NCI-H1092 treated with DMSO at 0.1 percent for 48 hours (cell line): ENCODE measurements around the gene DENND6B.

Experiments used
- DNase-seq: peaks from one replicate; lab custom pipeline; 2025; lab: John Stamatoyannopoulos, UW

The DENND6B gene

GRCh38 chr22:50316114-50317065 is 10.4 kb downstream of the DENND6B start:
- no peak for DNase-seq

- DNase-seq = no peak
Observed at GRCh38 chr22:50315289-50316113, 11.3 kb downstream of the DENND6B start.

DNA sequence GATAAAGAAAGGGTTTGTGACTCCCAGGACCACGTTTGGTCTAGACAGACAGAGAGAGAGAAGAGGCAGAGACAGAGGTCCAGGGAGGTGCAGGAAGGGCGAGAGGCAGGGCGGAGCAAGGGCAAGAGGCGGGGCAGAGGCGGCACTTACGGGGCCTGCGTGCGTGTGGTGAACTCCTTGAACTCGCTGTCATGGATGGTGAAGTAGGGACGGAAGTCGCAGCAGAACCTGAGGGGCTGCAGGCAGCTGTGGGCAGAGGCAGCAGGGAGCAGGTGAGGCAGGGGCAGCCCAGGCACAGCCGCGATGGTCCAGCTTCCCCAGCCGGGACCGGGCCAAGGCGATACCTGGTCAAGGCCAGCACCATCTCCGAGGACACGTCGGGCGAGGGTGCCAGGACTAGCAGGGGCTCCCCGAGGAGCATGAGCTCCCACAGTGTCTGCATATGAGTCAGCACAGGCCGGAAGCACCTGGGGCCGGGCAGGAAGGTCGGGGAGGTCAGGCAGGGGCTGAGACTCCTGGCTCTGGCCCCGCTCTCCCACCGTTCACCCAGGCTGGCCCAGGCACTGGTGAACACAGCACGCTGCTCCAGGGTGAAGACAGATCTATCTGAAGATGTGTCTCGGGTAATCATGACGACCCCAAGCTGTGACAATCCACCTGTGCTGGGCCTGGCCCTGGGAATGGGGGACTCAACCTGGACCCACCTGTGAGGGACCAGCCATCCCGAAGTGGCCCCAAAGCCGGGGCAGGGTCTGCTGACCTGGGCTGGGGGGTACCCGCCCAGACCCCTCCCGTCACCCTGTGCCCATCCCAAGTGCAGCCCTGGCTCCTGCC is 12.1 kb downstream of the DENND6B start:
- DNase-seq = no peak

DNA sequence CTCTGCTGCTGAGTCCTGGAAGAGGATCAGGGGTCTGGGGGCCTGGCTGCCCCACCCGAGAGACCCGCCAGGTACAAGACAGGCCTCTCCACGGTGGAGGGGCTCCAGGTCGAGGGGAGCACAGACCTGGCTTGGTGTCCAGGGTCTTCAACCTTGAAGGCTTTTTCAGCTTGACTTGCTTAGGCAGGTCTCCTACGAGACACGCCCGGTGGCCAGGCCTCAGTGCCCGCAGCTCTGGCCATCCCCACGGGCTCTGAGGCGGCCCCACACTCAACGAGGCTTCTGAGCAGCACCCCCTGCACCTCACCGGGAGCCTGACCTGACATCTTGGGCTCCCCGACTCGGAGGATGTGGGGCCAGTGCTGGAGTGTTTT is 12.7 kb downstream of the DENND6B start:
- DNase-seq = no peak

DNA sequence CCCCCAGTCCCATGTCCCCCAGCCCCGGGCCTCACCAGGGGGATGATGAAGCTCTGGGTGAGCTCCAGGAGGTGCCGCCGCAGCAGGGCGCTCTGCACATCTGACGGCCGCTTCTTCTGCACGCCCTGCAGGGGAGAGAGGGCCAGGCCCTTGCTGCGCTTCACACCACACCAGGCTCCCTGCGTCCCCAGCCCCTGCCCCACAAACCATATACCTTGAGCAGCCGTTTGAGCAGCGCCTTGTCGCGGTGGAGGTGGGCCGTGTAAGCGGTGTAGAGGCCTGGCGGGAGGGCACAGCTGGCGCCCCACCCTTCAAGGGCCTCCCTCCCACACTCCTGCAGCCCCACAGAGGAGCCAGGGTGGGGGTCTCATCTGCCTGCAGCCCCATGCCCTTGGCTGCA is 13.2 kb downstream of the DENND6B start:
- no peak for DNase-seq

DNA sequence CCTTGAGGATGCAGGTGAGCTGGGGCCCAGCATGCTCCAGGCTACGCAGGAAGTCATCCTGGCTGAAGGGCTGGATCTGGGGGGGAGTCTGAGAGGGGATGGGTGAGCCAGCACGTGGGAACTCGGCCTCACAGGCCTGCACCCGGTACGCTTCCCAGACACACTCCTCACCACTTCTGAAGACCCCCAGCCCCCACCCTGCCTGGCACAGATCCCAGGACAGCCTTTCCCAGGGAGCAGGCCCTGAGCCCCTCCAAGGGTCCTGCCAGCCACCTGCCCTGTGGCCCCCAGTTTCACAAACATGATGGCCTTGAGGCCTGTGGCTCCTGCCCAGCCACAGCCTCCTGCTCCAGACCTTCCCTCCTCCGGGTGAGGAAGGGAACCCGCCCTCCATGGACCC is 13.8 kb downstream of the DENND6B start:
- no peak for DNase-seq

DNA sequence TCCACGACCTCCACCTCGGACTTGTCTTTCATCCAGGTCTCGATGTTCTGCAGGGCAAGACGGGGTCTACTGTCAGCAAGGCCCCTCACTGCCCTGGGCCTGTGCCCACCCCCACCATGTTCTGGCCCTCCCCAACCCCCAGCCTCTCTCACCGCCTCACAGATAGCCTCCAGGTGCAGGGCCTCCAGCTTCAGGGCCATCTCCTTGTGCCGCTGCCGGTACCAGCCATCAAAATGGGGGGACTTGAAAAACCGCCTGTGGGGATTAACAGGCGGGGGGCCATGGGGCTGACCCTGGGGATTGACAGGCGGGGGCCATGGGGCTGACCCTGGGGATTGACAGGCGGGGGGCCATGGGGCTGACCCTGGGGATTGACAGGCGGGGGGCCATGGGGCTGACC is 14.4 kb downstream of the DENND6B start:
- DNase-seq = no peak

- no peak for DNase-seq
Observed at GRCh38 chr22:50311606-50312351, 15.0 kb downstream of the DENND6B start.

DNA sequence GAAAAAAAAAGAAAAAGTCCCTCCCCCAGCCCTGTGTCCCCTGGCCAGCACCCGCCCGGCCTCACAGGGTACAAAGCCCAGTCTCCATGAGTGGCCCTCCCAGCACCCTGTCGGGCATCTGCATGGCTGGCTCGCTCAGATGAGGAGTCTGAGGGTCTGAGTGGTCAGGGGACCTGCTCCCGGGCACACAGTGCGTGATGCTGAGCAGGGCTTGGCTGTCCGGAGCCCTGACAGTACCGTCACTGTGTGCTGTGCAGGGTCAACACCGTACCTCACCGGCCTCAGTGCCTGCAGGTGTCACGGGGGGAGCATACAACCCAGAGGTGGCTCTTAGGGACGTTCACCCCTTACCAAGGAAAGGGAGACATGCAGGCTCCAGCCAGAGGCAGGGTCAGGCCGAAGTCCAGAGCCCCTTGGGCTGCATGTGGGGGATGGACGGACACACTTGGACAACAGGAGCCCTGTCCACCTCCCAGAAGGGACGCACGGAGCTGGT is 15.8 kb downstream of the DENND6B start:
- DNase-seq = no peak

DNA sequence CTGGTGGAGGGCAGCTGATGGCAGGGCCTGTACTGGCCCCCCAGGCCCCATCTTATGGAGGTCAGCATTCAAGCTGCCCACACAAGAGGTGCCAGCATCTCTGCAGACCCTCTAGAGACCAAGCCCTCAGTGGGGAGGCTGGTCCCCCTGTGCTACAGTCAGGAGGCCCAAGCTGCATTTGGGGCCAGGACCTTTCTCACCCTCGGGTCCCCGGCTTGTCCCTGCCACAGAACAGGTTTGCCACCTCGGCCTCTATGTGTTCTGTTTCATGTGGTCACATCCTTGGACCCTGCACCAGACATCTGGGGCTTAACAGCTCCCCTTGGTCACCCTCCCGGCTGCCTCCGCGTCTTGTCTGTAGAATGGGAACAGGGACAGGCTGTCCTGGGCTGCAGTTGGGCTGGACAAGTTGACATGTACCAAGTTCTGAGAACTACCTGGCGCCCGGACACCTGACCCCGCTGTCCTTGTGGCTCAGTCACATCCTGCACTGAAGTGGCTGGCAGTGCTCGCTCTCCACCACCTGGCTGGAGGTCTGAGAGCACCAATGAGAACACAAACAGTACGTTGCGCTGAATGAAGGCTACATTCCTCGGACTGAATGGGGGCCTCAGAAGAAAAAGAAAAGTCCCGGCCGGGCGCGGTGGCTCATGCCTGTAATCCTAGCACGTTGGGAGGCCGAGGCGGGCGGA is 16.6 kb downstream of the DENND6B start:
- DNase-seq = no peak

GRCh38 chr22:50309601-50309991 is 17.2 kb downstream of the DENND6B start:
- no peak for DNase-seq

DNA sequence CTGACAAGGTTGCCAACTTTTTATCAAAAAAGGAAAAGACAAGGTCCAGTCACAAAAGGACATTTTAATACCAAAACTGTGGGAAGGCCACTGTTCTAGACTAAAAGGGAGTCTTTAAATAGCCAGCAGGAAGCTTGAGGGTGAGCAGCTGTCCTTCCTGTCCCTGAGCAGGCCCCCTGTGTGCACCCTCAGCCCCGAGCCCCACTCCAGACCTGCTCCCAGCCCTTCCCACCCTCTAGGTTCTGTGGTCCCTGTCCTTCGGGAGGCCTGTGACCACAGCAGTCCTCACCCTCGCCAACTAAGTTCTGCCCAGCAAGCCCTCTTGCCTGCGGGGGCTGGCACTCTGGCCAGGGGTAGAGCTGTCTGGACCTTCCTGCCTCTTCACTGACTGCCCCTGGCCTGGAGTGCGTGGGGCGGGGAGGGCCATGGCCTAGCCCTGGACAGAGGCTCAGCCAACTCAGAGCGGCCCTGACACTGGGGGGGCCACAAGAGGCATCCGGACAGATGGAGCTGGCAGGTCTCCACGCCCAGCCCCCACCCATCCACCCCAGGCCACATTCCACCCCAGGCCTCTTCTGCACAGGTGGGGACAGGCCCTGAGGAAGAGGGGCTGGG is 17.7 kb downstream of the DENND6B start:
- no peak for DNase-seq

DNA sequence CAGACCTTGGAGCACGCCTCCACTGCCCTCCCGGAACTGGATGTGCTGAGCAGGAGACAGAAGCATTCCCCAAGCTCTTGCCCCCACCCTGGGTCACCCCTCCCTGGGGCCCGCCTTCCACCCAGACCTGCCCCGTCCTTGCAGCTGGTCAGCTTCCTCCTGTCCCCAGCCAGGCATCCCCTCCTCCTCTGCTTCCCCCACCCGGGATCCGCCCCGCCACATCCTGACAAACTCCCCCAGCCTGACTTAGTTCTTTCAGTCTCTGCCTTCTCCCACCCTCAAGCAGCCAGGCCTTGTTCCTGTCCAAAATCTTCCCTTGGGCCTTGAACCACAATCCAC is 18.2 kb downstream of the DENND6B start:
- no peak for DNase-seq

- DNase-seq = no peak
Observed at GRCh38 chr22:50307890-50308596, 18.8 kb downstream of the DENND6B start.

- peak; percentile 33 for DNase-seq
Observed at GRCh38 chr22:50306753-50307749, 19.8 kb downstream of the DENND6B start, which contains the start of gene PLXNB2. PLXNB2 (minus strand) TSS chr22:50307646; CDS start chr22:50290584, 17,062 bp downstream.

GRCh38 chr22:50305923-50306566 is 20.8 kb downstream of the DENND6B start:
- no peak for DNase-seq

DNA sequence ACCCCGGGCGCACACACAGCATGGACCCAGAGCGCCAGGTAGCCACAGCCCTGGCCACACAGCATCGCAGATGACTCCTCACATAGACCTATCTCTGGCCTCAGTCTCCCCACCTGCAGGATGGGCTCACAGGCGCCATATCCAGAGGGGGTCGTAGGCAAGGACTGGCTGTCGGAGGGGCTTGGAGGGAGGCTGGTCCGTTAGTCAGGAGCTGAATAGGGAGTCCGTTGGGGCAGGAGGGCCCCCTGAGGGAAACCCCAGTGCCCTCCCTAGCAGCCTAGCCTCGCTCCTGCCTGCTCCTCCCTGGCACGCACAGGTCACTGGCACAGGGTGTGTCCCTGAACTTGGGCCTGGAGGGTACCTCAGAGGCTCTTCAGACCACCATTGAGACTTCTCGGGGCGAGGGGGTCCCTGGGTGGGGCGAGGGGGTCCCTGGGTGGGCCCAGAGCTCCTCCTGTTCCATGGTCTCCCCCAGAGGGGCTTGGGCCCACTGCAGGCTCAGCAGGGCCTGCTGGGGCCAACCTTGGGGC is 21.4 kb downstream of the DENND6B start:
- DNase-seq = no peak
